GM18526 (cell line): ENCODE measurements around the gene ZBTB7A.

ENCODE experiments used
- POLR2A ChIP-seq: IDR thresholded peaks from 3 replicates; pipeline ENCODE4 v1.6.1; 2011; ENCODE audit not compliant: insufficient read length; ENCODE audit errors: extremely low read depth

Gene ZBTB7A

GRCh38 chr19:4064149-4064495, 2.6 kb downstream of the ZBTB7A start:
- TF ChIP-seq POLR2A = no peak

- no peak for TF ChIP-seq POLR2A
Observed at GRCh38 chr19:4063369-4064148, 3.1 kb downstream of the ZBTB7A start.

- TF ChIP-seq POLR2A = no peak
Observed at GRCh38 chr19:4062419-4063368, 4.0 kb downstream of the ZBTB7A start.

GRCh38 chr19:4061683-4062418, 4.8 kb downstream of the ZBTB7A start:
- TF ChIP-seq POLR2A = no peak

GRCh38 chr19:4061178-4061682, 5.5 kb downstream of the ZBTB7A start:
- TF ChIP-seq POLR2A = no peak

GRCh38 chr19:4060621-4061177, 6.0 kb downstream of the ZBTB7A start:
- no peak for TF ChIP-seq POLR2A

GRCh38 chr19:4059891-4060620, 6.6 kb downstream of the ZBTB7A start:
- no peak for TF ChIP-seq POLR2A

GRCh38 chr19:4059453-4059871, 7.2 kb downstream of the ZBTB7A start:
- TF ChIP-seq POLR2A = no peak

- TF ChIP-seq POLR2A = no peak
Observed at GRCh38 chr19:4058693-4059452, 7.8 kb downstream of the ZBTB7A start.

- no peak for TF ChIP-seq POLR2A
Observed at GRCh38 chr19:4057931-4058692, 8.6 kb downstream of the ZBTB7A start.

GRCh38 chr19:4055209-4055552, 11.5 kb downstream of the ZBTB7A start:
- no peak for TF ChIP-seq POLR2A

GRCh38 chr19:4054441-4055208, 12.1 kb downstream of the ZBTB7A start:
- TF ChIP-seq POLR2A = no peak
